H1 (cell line): ENCODE results near the gene POLDIP2. TPM values are rescaled to one million over a fixed set of nuclear protein-coding genes. Genes with fewer than 3 reads are reported as not detected.
A peak's percentile ranks its signal among the peaks of the same experiment; 100 is the strongest.

Experiments used
- CTCF ChIA-PET: fragments of 300-600 bp; sonication (Branson Sonifier 250); formaldehyde crosslinking; loops from one replicate; lab custom pipeline; 2021; ENCODE audit not compliant: partially characterized antibody; lab: Charles Lee
- POLR2A ChIA-PET: fragments of 300-600 bp; sonication (Branson Sonifier 250); formaldehyde crosslinking; loops from one replicate; lab custom pipeline; 2021; ENCODE audit warnings: inconsistent platforms; ENCODE audit not compliant: partially characterized antibody; lab: Charles Lee
- DNase-seq, 2 experiments: peaks; one replicate each; pipeline versions ENCODE4 v3.0.0 to v3.0.0-alpha.2; 2010 to 2022; ENCODE audit warnings: low spot score in 2 of 2, low read depth in 1 of 2, mixed read lengths in 1 of 2
- FAIRE-seq: peaks from 2 replicates; lab custom pipeline; 2011; peaks lifted over from hg19 to GRCh38; lab: Jason Lieb, UNC
- H2AFZ ChIP-seq: 2 replicates; pipeline ENCODE4 v1.8.1; 2012; ENCODE audit warnings: low read length, inconsistent platforms
- H2AK5ac ChIP-seq: 2 replicates; pipeline ENCODE4 v1.6.1; 2013; ENCODE audit warnings: low read depth, low read length
- H2BK120ac ChIP-seq: replicated peaks from 2 replicates; pipeline ENCODE3; 2013; ENCODE audit warnings: low read depth, low read length, inconsistent platforms
- H2BK12ac ChIP-seq: 2 replicates; pipeline ENCODE4 v1.6.1; 2013; ENCODE audit warnings: low read depth, low read length
- H2BK15ac ChIP-seq: 2 replicates; pipeline ENCODE4 v1.6.1; 2013; ENCODE audit warnings: low read length
- H2BK20ac ChIP-seq: 2 replicates; pipeline ENCODE4 v1.6.1; 2013; ENCODE audit warnings: low read length
- H2BK5ac ChIP-seq: 2 replicates; pipeline ENCODE4 v1.6.1; 2013; ENCODE audit warnings: low read depth, low read length
- H3K14ac ChIP-seq: 2 replicates; pipeline ENCODE4 v1.6.1; 2013; ENCODE audit warnings: inconsistent platforms; ENCODE audit not compliant: insufficient read length
- H3K18ac ChIP-seq: 2 replicates; pipeline ENCODE4 v1.6.1; 2013; ENCODE audit warnings: low read length; ENCODE audit errors: extremely low read depth
- H3K23ac ChIP-seq: 2 replicates; pipeline ENCODE4 v1.6.1; 2013; ENCODE audit warnings: inconsistent platforms; ENCODE audit not compliant: insufficient read length
- H3K23me2 ChIP-seq: 2 replicates; pipeline ENCODE4 v1.6.1; 2013; ENCODE audit warnings: low read depth, low read length
- H3K27ac ChIP-seq: 2 replicates; pipeline ENCODE4 v1.6.1; 2011; ENCODE audit warnings: low read depth, low read length, inconsistent platforms
- H3K27me3 ChIP-seq, 4 experiments: replicated peaks in 1 of 4; 1 replicate in 1 of 4; 2 replicates in 3 of 4; pipeline versions ENCODE4 v1.6.1 to v1.8.1; 2011 to 2013; ENCODE audit warnings: low read length in 3 of 4, mild to moderate bottlenecking in 3 of 4, inconsistent platforms in 2 of 4, mixed read lengths in 2 of 4, moderate library complexity in 1 of 4; ENCODE audit not compliant: control insufficient read depth in 3 of 4, insufficient read depth in 3 of 4; ENCODE audit errors: extremely low read depth in 1 of 4
- H3K36me3 ChIP-seq, 4 experiments: 2 replicates each; pipeline versions ENCODE4 v1.6.1 to v1.8.1; 2011 to 2013; ENCODE audit warnings: mild to moderate bottlenecking in 4 of 4, low read length in 3 of 4, moderate library complexity in 2 of 4, control low read depth in 1 of 4, inconsistent platforms in 1 of 4; ENCODE audit not compliant: insufficient read depth in 4 of 4, control insufficient read depth in 2 of 4
- H3K4ac ChIP-seq: replicated peaks from 2 replicates; pipeline ENCODE3; 2013; ENCODE audit warnings: low read length, low read depth, mixed read lengths, inconsistent platforms; ENCODE audit not compliant: insufficient read length
- H3K4me1 ChIP-seq, 4 experiments: replicated peaks in 1 of 4; 1 replicate in 1 of 4; 2 replicates in 3 of 4; pipeline versions ENCODE4 v1.6.1 to v1.8.1; 2011 to 2013; ENCODE audit warnings: low read length in 3 of 4, inconsistent platforms in 2 of 4, mixed read lengths in 1 of 4; ENCODE audit not compliant: insufficient read depth in 4 of 4, control insufficient read depth in 3 of 4
- H3K4me2 ChIP-seq, 2 experiments: 2 replicates each; pipeline versions ENCODE4 v1.6.1 to v1.8.1; 2011 to 2013; ENCODE audit warnings: low read depth in 2 of 2, low read length in 2 of 2, control low read depth in 1 of 2, inconsistent platforms in 1 of 2, mild to moderate bottlenecking in 1 of 2; ENCODE audit not compliant: insufficient read depth in 1 of 2
- H3K4me3 ChIP-seq, 4 experiments: fragments of 200-600, 300-600 bp in 1 of 4; sonication (generic), shearing (Covaris generic), sonication (Bioruptor Twin) in 1 of 4; 2 replicates each; pipeline versions ENCODE4 v1.5.1 to v1.8.1; 2011 to 2016; ENCODE audit warnings: low read length in 4 of 4, low read depth in 3 of 4, control low read depth in 2 of 4, inconsistent platforms in 2 of 4, mild to moderate bottlenecking in 2 of 4, mixed read lengths in 1 of 4, moderate library complexity in 1 of 4; ENCODE audit not compliant: insufficient read depth in 2 of 4; ENCODE audit errors: extremely low read depth in 1 of 4
- H3K56ac ChIP-seq: replicated peaks from 2 replicates; pipeline ENCODE3; 2013; ENCODE audit warnings: low read depth, mild to moderate bottlenecking, mixed read lengths, low read length, inconsistent platforms; ENCODE audit not compliant: insufficient read length
- H3K79me1 ChIP-seq: 2 replicates; pipeline ENCODE4 v1.6.1; 2013; ENCODE audit warnings: low read depth, low read length, control low read depth
- H3K79me2 ChIP-seq, 2 experiments: 2 replicates each; pipeline versions ENCODE4 v1.6.1 to v1.8.1; 2012 to 2013; ENCODE audit warnings: low read length in 2 of 2, mild to moderate bottlenecking in 2 of 2, inconsistent platforms in 1 of 2; ENCODE audit not compliant: insufficient read depth in 2 of 2, control insufficient read depth in 1 of 2
- H3K9ac ChIP-seq, 4 experiments: replicated peaks in 1 of 4; 1 replicate in 1 of 4; 2 replicates in 3 of 4; pipeline versions ENCODE4 v1.6.1 to v1.8.1; 2011 to 2013; ENCODE audit warnings: low read depth in 3 of 4, low read length in 3 of 4, control low read depth in 2 of 4, mild to moderate bottlenecking in 2 of 4, moderate library complexity in 2 of 4, inconsistent platforms in 1 of 4; ENCODE audit errors: extremely low read depth in 1 of 4
- H3K9me3 ChIP-seq, 2 experiments: 2 replicates each; pipeline versions ENCODE4 v1.6.1 to v1.8.1; 2012 to 2013; ENCODE audit warnings: mild to moderate bottlenecking in 2 of 2, moderate library complexity in 2 of 2, control low read depth in 1 of 2, inconsistent platforms in 1 of 2, low read depth in 1 of 2, low read length in 1 of 2, mixed read lengths in 1 of 2; ENCODE audit not compliant: insufficient read depth in 2 of 2
- H4K20me1 ChIP-seq, 2 experiments: replicated peaks in 1 of 2; 2 replicates each; pipeline versions ENCODE3 to v1.8.1; 2011 to 2013; ENCODE audit warnings: inconsistent platforms in 2 of 2, low read length in 2 of 2, mild to moderate bottlenecking in 1 of 2; ENCODE audit not compliant: insufficient read depth in 2 of 2, control insufficient read depth in 1 of 2
- H4K5ac ChIP-seq: 2 replicates; pipeline ENCODE4 v1.6.1; 2013; ENCODE audit warnings: low read length, low read depth, mixed read lengths, inconsistent platforms; ENCODE audit not compliant: insufficient read length
- H4K8ac ChIP-seq: 2 replicates; pipeline ENCODE4 v1.8.0; 2013; ENCODE audit warnings: mild to moderate bottlenecking, moderate library complexity, low read length, inconsistent platforms; ENCODE audit not compliant: insufficient read depth; ENCODE audit errors: extremely low read depth
- H4K91ac ChIP-seq: replicated peaks from 2 replicates; pipeline ENCODE3; 2013; ENCODE audit warnings: low read length, mixed read lengths, inconsistent platforms; ENCODE audit not compliant: insufficient read length
- ASH2L ChIP-seq: fragments of 200-600, 300-600 bp; sonication (generic); IDR thresholded peaks from one replicate; pipeline ENCODE4 v1.7.1; 2017; ENCODE audit warnings: low read length
- CREB1 ChIP-seq: IDR thresholded peaks from 2 replicates; pipeline ENCODE4 v1.6.1; 2012; ENCODE audit warnings: inconsistent platforms
- CTBP2 ChIP-seq: IDR thresholded peaks from 2 replicates; pipeline ENCODE4 v1.7.0; 2011; ENCODE audit warnings: borderline replicate concordance, mild to moderate bottlenecking, moderate library complexity, mixed read lengths, low read length; ENCODE audit not compliant: insufficient read depth, insufficient read length
- E2F6 ChIP-seq: IDR thresholded peaks from 2 replicates; pipeline ENCODE4 v1.6.1; 2012; ENCODE audit warnings: inconsistent platforms
- EP300 ChIP-seq, 2 experiments: IDR thresholded peaks; 1 replicate in 1 of 2; 2 replicates in 1 of 2; pipeline ENCODE4 v1.6.1; 2011 to 2012; ENCODE audit warnings: low read depth in 2 of 2, low read length in 2 of 2, mild to moderate bottlenecking in 2 of 2, borderline replicate concordance in 1 of 2, inconsistent platforms in 1 of 2, moderate library complexity in 1 of 2
- NRF1 ChIP-seq: IDR thresholded peaks from 2 replicates; pipeline ENCODE4 v1.6.1; 2011; ENCODE audit warnings: mild to moderate bottlenecking, low read depth, low read length, improper control_type of control experiment
- SAP30 ChIP-seq: fragments of 300-600 bp; sonication (generic); IDR thresholded peaks from 2 replicates; pipeline ENCODE4 v1.7.1; 2012; ENCODE audit warnings: low read length, moderate library complexity, mild to moderate bottlenecking, inconsistent platforms; ENCODE audit not compliant: insufficient read depth, insufficient replicate concordance
- SP2 ChIP-seq: IDR thresholded peaks from 2 replicates; pipeline ENCODE4 v1.6.1; 2012; ENCODE audit warnings: mild to moderate bottlenecking, low read length, inconsistent platforms
- TCF12 ChIP-seq: IDR thresholded peaks from 2 replicates; pipeline ENCODE4 v1.6.1; 2011; ENCODE audit warnings: low read depth, mild to moderate bottlenecking, low read length
- WGBS, 2 experiments: shearing (Covaris generic) in 1 of 2; methylation state at CpG; one replicate each; pipeline versions ENCODE4 v1.1.6 to v1.1.7; 2013 to 2015; ENCODE audit warnings: low lambda C conversion rate in 2 of 2, mixed read lengths in 2 of 2, inconsistent platforms in 1 of 2, low coverage in 1 of 2, missing lambda C conversion rate in 1 of 2; ENCODE audit not compliant: insufficient replicate concordance in 2 of 2, insufficient coverage in 1 of 2, insufficient read length in 1 of 2; ENCODE audit errors: extremely low coverage in 1 of 2, missing lambda C conversion rate in 1 of 2; 5-methylcytosine and 5-hydroxymethylcytosine counted together
- polyA plus RNA-seq, 7 experiments: library from polyadenylated mRNA; depleted of rRNA in 3 of 7; stranded (reverse) in 5 of 7; unstranded in 2 of 7; fragments of >200 nt in 5 of 7; fragments of 200-250 nt in 2 of 7; gene quantifications; 1 replicate in 5 of 7; 2 replicates in 1 of 7; 4 replicates in 1 of 7; pipeline versions ENCODE4 v1.2.1 to v1.2.3, GENCODE V29; 2011 to 2013; ENCODE audit warnings: missing spikeins in 2 of 7, mixed read lengths in 2 of 7
- total RNA-seq: library from RNA; stranded (reverse); fragmentation: NEBNext Ultra II Directional; extraction: Animal tissue kit (Norgen Biotek cat#: 25700); gene quantifications from 2 replicates; pipeline ENCODE4 v1.2.1, GENCODE V29; 2021

The POLDIP2 gene
- total and polyA plus RNA-seq, 2 of the 8 experiments (the other 6 are each of a cell fraction or from before 2014, with no cell fraction given), result 74.0 to 76.1 TPM

- ChIA-PET CTCF (interaction anchor here (0.5 to 2.3 kb wide), 10 partner anchors 8 to 232 kb away, joined by 3 to 12 read pairs (median 3); no protein-coding TSS in a partner anchor), POLR2A (interaction anchor here (0.6 to 4.1 kb wide), 17 partner anchors 10 to 274 kb away, joined by 3 to 30 read pairs (median 3); partner anchors contain the start of genes IFT20, POLDIP2 and TNFAIP1)
- Histone ChIP-seq H3K4me1 (peaks cover 4 to 26% (median 13%) of the 10 kb centered on the region in 4 experiments), H3K27me3 (peaks cover 0 to 3% (median 0%) of the 10 kb centered on the region in 4 experiments; a peak in 1 of 7 replicates), H4K8ac (peak overlapping the region; percentile 87; the same call in 1 of the 2 replicates), H3K27ac (no peak overlapping the region), H3K56ac (no peak overlapping the region), H4K91ac (peak overlapping the region; percentile 26), H2BK20ac (no peak overlapping the region), H2BK15ac (peak overlapping the region; percentile 97; the same call in 1 of the 2 replicates), H2AK5ac (peak overlapping the region; percentile 17; the same call in 1 of the 2 replicates), H3K4me2 (peak overlapping the region; percentile 81 to 99), H3K9me3 (no peaks in the 10 kb centered on the region), H3K9ac (peak overlapping the region in 3 of 4 experiments; percentile 48 to 62 (median 51); a peak in 6 of 7 replicates), H3K79me2 (peaks cover 33 to 42% of the 10 kb centered on the region in 2 experiments), H4K20me1 (peaks cover 0 to 9% of the 10 kb centered on the region in 2 experiments), H3K79me1 (no peaks in the 10 kb centered on the region), H3K23me2 (peaks cover 11% of the 10 kb centered on the region), H3K14ac (peak overlapping the region; percentile 62), H3K4me3 (peak overlapping the region; percentile 63 to 90 (median 70)), H3K18ac (peak overlapping the region; percentile 71), H2BK12ac (peak overlapping the region; percentile 65; the same call in 1 of the 2 replicates), H2AFZ (peak overlapping the region; percentile 89), H2BK5ac (peak overlapping the region; percentile 69; the same call in 1 of the 2 replicates), H3K36me3 (peaks cover 0 to 4% (median 0%) of the 10 kb centered on the region in 4 experiments; a peak in 3 of 8 replicates), H3K23ac (no peak overlapping the region), H2BK120ac (no peak overlapping the region), H3K4ac (no peak overlapping the region), H4K5ac (peak overlapping the region; percentile 18)
- peak in 1 of 2 experiments; percentile 72 for DNase-seq
- 9% methylated on average over 40 of the region's 40 CpGs; no CpG with 5 or more reads in 1 of the 2 experiments for WGBS, 2 experiments
- FAIRE-seq, result no peak
- TF ChIP-seq EP300 (IDR thresholded peaks at IDR 0.05; ENCODE audit: borderline replicate concordance in 1 of 2, low read depth in 2 of 2, low read length in 2 of 2), result no peak
- no peak for TF ChIP-seq CREB1
- TF ChIP-seq SAP30, result no peak
- no peak for TF ChIP-seq ASH2L
- no peak for TF ChIP-seq CTBP2
- TF ChIP-seq TCF12, result no peak
- TF ChIP-seq SP2, result no peak
- no peak for TF ChIP-seq E2F6
- no peak for TF ChIP-seq NRF1
These were observed 39.2 kb downstream of the POLDIP2 start for GRCh38 chr17:28317966-28318758.
